NCI-H1092 (cell line): ENCODE results near the gene EPS8L3.
"Not testable (repeated sequence)": the region's sequence is repeated elsewhere in the genome, so short reads cannot be mapped to it uniquely, and the experiment has no call there.

Experiments
- DNase-seq: peaks from one replicate; lab custom pipeline; 2025; lab: John Stamatoyannopoulos, UW

The EPS8L3 gene

DNA sequence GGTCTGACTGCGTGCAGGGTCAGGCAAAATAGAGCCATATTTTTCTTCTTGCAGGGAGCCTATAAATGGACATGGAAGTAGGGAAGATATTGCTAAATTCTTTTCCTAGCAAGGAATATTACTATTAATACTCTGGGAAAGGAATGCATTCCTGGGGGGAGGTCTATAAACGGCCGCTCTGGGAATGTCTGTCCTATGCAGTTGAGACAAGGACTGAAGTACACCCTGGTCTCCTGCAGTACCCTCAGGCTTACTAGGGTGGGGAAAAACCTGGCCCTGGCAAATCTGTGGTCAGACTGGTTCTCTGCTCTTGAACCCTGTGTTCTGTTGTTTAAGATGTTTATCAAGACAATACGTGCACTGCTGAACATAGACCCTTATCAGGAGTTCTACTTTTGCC, 54.8 kb downstream of the EPS8L3 start:
- DNase-seq = not testable (repeated sequence)

GRCh38 chr1:109705411-109705810, 58.3 kb downstream of the EPS8L3 start:
- no peak for DNase-seq

GRCh38 chr1:109704173-109704572, 59.5 kb downstream of the EPS8L3 start:
- no peak for DNase-seq

DNA sequence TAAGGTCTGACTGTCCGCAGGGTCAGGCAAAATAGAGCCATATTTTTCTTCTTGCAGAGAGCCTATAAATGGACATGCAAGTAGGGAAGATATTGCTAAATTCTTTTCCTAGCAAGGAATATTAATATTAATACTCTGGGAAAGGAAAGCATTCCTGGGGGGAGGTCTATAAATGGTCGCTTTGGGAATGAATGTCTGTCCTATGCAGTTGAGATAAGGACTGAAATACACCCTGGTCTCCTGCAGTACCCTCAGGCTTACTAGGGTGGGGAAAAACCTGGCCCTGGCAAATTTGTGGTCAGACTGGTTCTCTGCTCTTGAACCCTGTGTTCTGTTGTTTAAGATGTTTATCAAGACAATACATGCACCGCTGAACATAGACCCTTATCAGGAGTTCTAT, 60.8 kb downstream of the EPS8L3 start:
- not testable (repeated sequence) for DNase-seq
